SK-N-SH (cell line): Measurements from ENCODE around the gene BRICD5. TPM values are rescaled to one million over a fixed set of nuclear protein-coding genes. Genes with fewer than 3 reads are reported as not detected.

Experiments
- CTCF ChIA-PET: fragments of 300-600, 350-600 bp; formaldehyde crosslinking; extraction: SDS; loops from one replicate; lab custom pipeline; 2021; lab: Yijun Ruan, JAX
- POLR2A ChIA-PET: fragments of 350-600 bp; sonication (Branson Sonifier 250); formaldehyde crosslinking; extraction: SDS; loops from one replicate; lab custom pipeline; 2020; ENCODE audit warnings: antibody characterized with exemption, inconsistent platforms; lab: Yijun Ruan, JAX
- DNase-seq: peaks from one replicate; pipeline ENCODE4 v3.0.0; 2012
- H2AFZ ChIP-seq: fragments of 200-600 bp; sonication (generic); 2 replicates; pipeline ENCODE4 v1.8.1; 2016; ENCODE audit warnings: antibody characterized with exemption, mild to moderate bottlenecking, low read depth
- H3F3A ChIP-seq: fragments of 200-600 bp; sonication (generic); replicated peaks from 2 replicates; pipeline ENCODE3; 2016; ENCODE audit warnings: antibody characterized with exemption, mild to moderate bottlenecking; ENCODE audit not compliant: insufficient read depth
- H3K27ac ChIP-seq, 2 experiments: fragments of 200-500 bp in 1 of 2; fragments of 200-600 bp in 1 of 2; sonication (Bioruptor generic) in 1 of 2; sonication (generic), shearing (Covaris generic) in 1 of 2; 2 replicates each; pipeline versions ENCODE4 v1.5.1 to v1.6.1; 2014 to 2016; ENCODE audit warnings: low read depth in 2 of 2, inconsistent platforms in 1 of 2, low read length in 1 of 2, mild to moderate bottlenecking in 1 of 2, mixed read lengths in 1 of 2
- H3K27me3 ChIP-seq: fragments of 200-600 bp; sonication (generic), shearing (Covaris generic); 2 replicates; pipeline ENCODE4 v1.6.1; 2016; ENCODE audit warnings: mixed run types; ENCODE audit not compliant: insufficient read depth
- H3K36me3 ChIP-seq, 2 experiments: fragments of 200-500 bp in 1 of 2; fragments of 200-600 bp in 1 of 2; sonication (Bioruptor generic) in 1 of 2; sonication (generic) in 1 of 2; replicated peaks in 1 of 2; 2 replicates each; pipeline versions ENCODE3 to v1.5.1; 2014 to 2016; ENCODE audit warnings: low read length in 1 of 2, mild to moderate bottlenecking in 1 of 2; ENCODE audit not compliant: insufficient read depth in 2 of 2, control insufficient read depth in 1 of 2
- H3K4me1 ChIP-seq, 2 experiments: fragments of 200-500 bp in 1 of 2; fragments of 200-600 bp in 1 of 2; sonication (Bioruptor generic) in 1 of 2; sonication (generic), shearing (Covaris generic) in 1 of 2; 2 replicates each; pipeline versions ENCODE4 v1.5.1 to v1.6.1; 2014 to 2016; ENCODE audit warnings: low read depth in 1 of 2, low read length in 1 of 2, mixed run types in 1 of 2; ENCODE audit not compliant: insufficient read depth in 2 of 2, control insufficient read depth in 1 of 2
- H3K4me2 ChIP-seq: fragments of 200-600 bp; sonication (generic), shearing (Covaris generic); 2 replicates; pipeline ENCODE4 v1.6.1; 2017; ENCODE audit warnings: mixed run types
- H3K4me3 ChIP-seq, 2 experiments: fragments of 200-500 bp in 1 of 2; fragments of 200-600 bp in 1 of 2; sonication (Bioruptor generic) in 1 of 2; sonication (generic), shearing (Covaris generic) in 1 of 2; 2 replicates each; pipeline versions ENCODE4 v1.5.1 to v1.8.1; 2014 to 2016; ENCODE audit warnings: low read depth in 2 of 2, inconsistent platforms in 1 of 2, low read length in 1 of 2, mild to moderate bottlenecking in 1 of 2, mixed read lengths in 1 of 2, moderate library complexity in 1 of 2
- H3K79me2 ChIP-seq: fragments of 200-600 bp; sonication (generic); 2 replicates; pipeline ENCODE4 v1.8.1; 2017; ENCODE audit warnings: mild to moderate bottlenecking; ENCODE audit not compliant: insufficient read depth
- H3K9ac ChIP-seq: fragments of 200-600 bp; sonication (generic); 2 replicates; pipeline ENCODE4 v1.6.1; 2017; ENCODE audit warnings: mixed run types
- H3K9me2 ChIP-seq: fragments of 200-600 bp; sonication (generic); 2 replicates; pipeline ENCODE4 v1.6.1; 2017; ENCODE audit warnings: mixed run types
- H3K9me3 ChIP-seq: fragments of 200-600 bp; sonication (generic); 2 replicates; pipeline ENCODE4 v1.6.1; 2017; ENCODE audit warnings: mixed run types, mild to moderate bottlenecking, moderate library complexity
- H4K20me1 ChIP-seq: fragments of 200-600 bp; sonication (generic); 2 replicates; pipeline ENCODE4 v1.6.1; 2017; ENCODE audit warnings: mild to moderate bottlenecking, mixed run types; ENCODE audit not compliant: insufficient read depth
- ELF1 ChIP-seq: IDR thresholded peaks from 2 replicates; pipeline ENCODE4 v1.4.0; 2012
- FOXM1 ChIP-seq: IDR thresholded peaks from 2 replicates; pipeline ENCODE4 v1.4.0; 2012; ENCODE audit warnings: low read depth, mild to moderate bottlenecking
- GATA2 ChIP-seq: sonication (generic); formaldehyde crosslinking; IDR thresholded peaks from 2 replicates; pipeline ENCODE4 v1.5.0; 2020; ENCODE audit warnings: mild to moderate bottlenecking, missing genetic modification reagents
- IRF3 ChIP-seq: fragments of 150-350 bp; IDR thresholded peaks from 2 replicates; pipeline ENCODE4 v1.6.1; 2016; ENCODE audit warnings: mild to moderate bottlenecking, low read depth, low read length
- JUND ChIP-seq: IDR thresholded peaks from 2 replicates; pipeline ENCODE4 v1.4.0; 2012
- MXI1 ChIP-seq: IDR thresholded peaks from 2 replicates; pipeline ENCODE4 v1.6.1; 2012; ENCODE audit warnings: mild to moderate bottlenecking, low read depth, low read length, improper control_type of control experiment
- NRF1 ChIP-seq: IDR thresholded peaks from 2 replicates; pipeline ENCODE4 v1.6.1; 2012; ENCODE audit warnings: low read depth, mild to moderate bottlenecking, low read length
- PBX3 ChIP-seq: IDR thresholded peaks from 2 replicates; pipeline ENCODE4; 2012
- POLR2AphosphoS5 ChIP-seq: IDR thresholded peaks from 2 replicates; pipeline ENCODE4 v1.6.1; 2012; ENCODE audit warnings: low read depth, low read length
- REST ChIP-seq: IDR thresholded peaks from 2 replicates; pipeline ENCODE4 v1.6.1; 2012; ENCODE audit warnings: mild to moderate bottlenecking, low read depth, low read length, moderate library complexity
- RXRA ChIP-seq: IDR thresholded peaks from 2 replicates; pipeline ENCODE4 v1.4.0; 2012; ENCODE audit warnings: low read depth, mild to moderate bottlenecking, borderline replicate concordance
- SIN3A ChIP-seq: IDR thresholded peaks from 2 replicates; pipeline ENCODE4 v1.6.1; 2012; ENCODE audit warnings: low read depth, mild to moderate bottlenecking, low read length, moderate library complexity, borderline replicate concordance
- SMC3 ChIP-seq: IDR thresholded peaks from 2 replicates; pipeline ENCODE4 v1.6.1; 2012; ENCODE audit warnings: low read depth, low read length, improper control_type of control experiment
- TAF1 ChIP-seq: IDR thresholded peaks from 2 replicates; pipeline ENCODE4 v1.6.1; 2012; ENCODE audit warnings: low read depth, mild to moderate bottlenecking, low read length, moderate library complexity, borderline replicate concordance
- USF1 ChIP-seq: IDR thresholded peaks from 2 replicates; pipeline ENCODE4 v1.4.0; 2012; ENCODE audit warnings: low read depth, borderline replicate concordance
- YY1 ChIP-seq: IDR thresholded peaks from 2 replicates; pipeline ENCODE4 v1.4.0; 2012; ENCODE audit warnings: low read depth, mild to moderate bottlenecking
- ZBTB33 ChIP-seq: IDR thresholded peaks from 2 replicates; pipeline ENCODE4 v1.4.0; 2012; ENCODE audit warnings: low read depth, borderline replicate concordance
- WGBS: methylation state at CpG from one replicate; pipeline ENCODE4 v1.1.6; 2017; ENCODE audit warnings: low lambda C conversion rate; 5-methylcytosine and 5-hydroxymethylcytosine counted together
- polyA plus RNA-seq, 3 experiments: library from polyadenylated mRNA; depleted of rRNA; stranded (reverse); fragments of >200 nt; gene quantifications; 2 replicates each; pipeline ENCODE4 v1.2.3, GENCODE V29; 2012

BRICD5 gene
- polyA plus RNA-seq, 1 of the 3 experiments (the other 2 are of a cell fraction), result 2.3 TPM

- TF ChIP-seq REST (no peak), PBX3 (no peak), JUND (no peak), ELF1 (no peak), SIN3A (no peak)
Measured at GRCh38 chr16:2250652-2251295, 40.1 kb upstream of the BRICD5 start (continued).

- H3K4me2 ChIP-seq, result no peak overlapping the region
- no peaks in the 10 kb centered on the region for H3K9me3 ChIP-seq
- TF ChIP-seq YY1 (no peak), MXI1 (no peak), FOXM1 (no peak), USF1 (no peak), ZBTB33 (no peak), SMC3 (no peak), GATA2 (CRISPR knock-in tag) (no peak), RXRA (no peak), POLR2AphosphoS5 (no peak), TAF1 (no peak), NRF1 (no peak), IRF3 (no peak)
- H3K36me3 ChIP-seq, result peaks cover 19 to 31% of the 10 kb centered on the region in 2 experiments
- peaks cover under 1% of the 10 kb centered on the region for H3F3A ChIP-seq
- no peaks in the 10 kb centered on the region for H4K20me1 ChIP-seq
- no peak overlapping the region for H3K4me3 ChIP-seq
- H3K27me3 ChIP-seq, result no peaks in the 10 kb centered on the region
- H3K9ac ChIP-seq, result no peak overlapping the region
- H3K4me1 ChIP-seq, result peaks cover 0 to 7% of the 10 kb centered on the region in 2 experiments; a peak in 1 of 4 replicates
- no peak overlapping the region for H2AFZ ChIP-seq
- peaks cover 41% of the 10 kb centered on the region for H3K79me2 ChIP-seq
- POLR2A ChIA-PET, result interaction anchor here (0.6 to 1.5 kb wide), 3 partner anchors 8 to 245 kb away, joined by 3 read pairs; no protein-coding TSS in a partner anchor
- H3K27ac ChIP-seq, result no peak overlapping the region
- CTCF ChIA-PET, result no interaction called here
- no peaks in the 10 kb centered on the region for H3K9me2 ChIP-seq
- 99% methylated on average over 9 of the region's 18 CpGs for WGBS
- DNase-seq, result no peak
Measured at GRCh38 chr16:2246301-2246885, 35.7 kb upstream of the BRICD5 start.
